ENCODE measurements around the gene GPC6. TPM values are rescaled to one million over a fixed set of nuclear protein-coding genes. Genes with fewer than 3 reads are reported as not detected.
"Not testable (repeated sequence)": the region's sequence is repeated elsewhere in the genome, so short reads cannot be mapped to it uniquely, and the experiment has no call there.

GPC6 gene
- total RNA-seq, 1 donor from 2014 or later: 63.0 TPM

- Histone ChIP-seq H3K27ac (ENCODE audit: low read depth, low read length) (no peak overlapping the region), H3K27me3 (ENCODE audit: insufficient read depth, low read length) (no peaks in the 10 kb centered on the region), H3K79me2 (ENCODE audit: insufficient read depth, low read length) (no peaks in the 10 kb centered on the region), H3K4me3 (ENCODE audit: insufficient read depth, low read depth, low read length) (no peak overlapping the region), H3K4me1 (ENCODE audit: insufficient read depth, low read length) (no peaks in the 10 kb centered on the region), H3K9ac (ENCODE audit: low read length) (no peak overlapping the region), H3K4me2 (ENCODE audit: low read length) (no peak overlapping the region), H3K9me3 (ENCODE audit: insufficient read depth, low read depth, low read length) (no peaks in the 10 kb centered on the region), H3K36me3 (ENCODE audit: insufficient read depth, low read length) (no peaks in the 10 kb centered on the region), H2AFZ (ENCODE audit: low read depth, low read length) (no peak overlapping the region), H4K20me1 (ENCODE audit: insufficient read depth, low read length) (no peaks in the 10 kb centered on the region)
- DNase-seq (ENCODE audit: low read depth): no peak
- Mint-ChIP-seq H3K27ac (ENCODE audit: unreplicated experiment) (no peak overlapping the region), H3K4me1 (ENCODE audit: low read depth, unreplicated experiment) (peaks cover under 1% of the 10 kb centered on the region), H3K4me3 (ENCODE audit: unreplicated experiment) (no peak overlapping the region), H3K9me3 (ENCODE audit: unreplicated experiment) (no peaks in the 10 kb centered on the region), H3K27me3 (ENCODE audit: low read depth, unreplicated experiment) (peaks cover 1% of the 10 kb centered on the region), H3K36me3 (ENCODE audit: low read depth, unreplicated experiment) (peaks cover 4% of the 10 kb centered on the region)
- no peak for FAIRE-seq
- no peak for TF ChIP-seq CTCF (IDR thresholded peaks at IDR 0.05; ENCODE audit: insufficient read depth, low read depth, low read length)
- no peak for TF ChIP-seq EZH2 (IDR thresholded peaks at IDR 0.05; ENCODE audit: insufficient read depth, low read length)
Observed at GRCh38 chr13:94298346-94298745, 1071.7 kb downstream of the GPC6 start.

- Histone ChIP-seq H3K4me2 (ENCODE audit: low read length) (no peak overlapping the region), H3K4me3 (ENCODE audit: insufficient read depth, low read depth, low read length) (no peak overlapping the region), H2AFZ (ENCODE audit: low read depth, low read length) (no peak overlapping the region), H3K79me2 (ENCODE audit: insufficient read depth, low read length) (no peaks in the 10 kb centered on the region), H3K36me3 (ENCODE audit: insufficient read depth, low read length) (no peaks in the 10 kb centered on the region), H3K9ac (ENCODE audit: low read length) (no peak overlapping the region), H3K9me3 (ENCODE audit: insufficient read depth, low read depth, low read length) (no peaks in the 10 kb centered on the region), H3K4me1 (ENCODE audit: insufficient read depth, low read length) (peaks cover 6% of the 10 kb centered on the region), H3K27ac (ENCODE audit: low read depth, low read length) (no peak overlapping the region), H4K20me1 (ENCODE audit: insufficient read depth, low read length) (no peaks in the 10 kb centered on the region), H3K27me3 (ENCODE audit: insufficient read depth, low read length) (no peaks in the 10 kb centered on the region)
- FAIRE-seq (no peak), DNase-seq (ENCODE audit: low read depth) (no peak)
- Mint-ChIP-seq H3K4me1 (ENCODE audit: low read depth, unreplicated experiment) (peaks cover 16% of the 10 kb centered on the region), H3K36me3 (ENCODE audit: low read depth, unreplicated experiment) (peaks cover 2% of the 10 kb centered on the region), H3K4me3 (ENCODE audit: unreplicated experiment) (no peak overlapping the region), H3K27me3 (ENCODE audit: low read depth, unreplicated experiment) (no peaks in the 10 kb centered on the region), H3K9me3 (ENCODE audit: unreplicated experiment) (no peaks in the 10 kb centered on the region), H3K27ac (ENCODE audit: unreplicated experiment) (no peak overlapping the region)
- TF ChIP-seq CTCF (IDR thresholded peaks at IDR 0.05; ENCODE audit: insufficient read depth, low read depth, low read length): no peak
- TF ChIP-seq EZH2 (IDR thresholded peaks at IDR 0.05; ENCODE audit: insufficient read depth, low read length): no peak
Observed at GRCh38 chr13:94300401-94300800, 1073.8 kb downstream of the GPC6 start.

GRCh38 chr13:94301487-94301886 is 1074.9 kb downstream of the GPC6 start:
- H3K4me2 ChIP-seq (ENCODE audit: low read length): no peak overlapping the region
- Mint-ChIP-seq H3K36me3 (ENCODE audit: low read depth, unreplicated experiment) (peaks cover 2% of the 10 kb centered on the region), H3K27me3 (ENCODE audit: low read depth, unreplicated experiment) (no peaks in the 10 kb centered on the region), H3K4me3 (ENCODE audit: unreplicated experiment) (no peak overlapping the region), H3K4me1 (ENCODE audit: low read depth, unreplicated experiment) (peaks cover 25% of the 10 kb centered on the region), H3K9me3 (ENCODE audit: unreplicated experiment) (no peaks in the 10 kb centered on the region), H3K27ac (ENCODE audit: unreplicated experiment) (no peak overlapping the region)
- no peaks in the 10 kb centered on the region for H4K20me1 ChIP-seq (ENCODE audit: insufficient read depth, low read length)
- peaks cover 11% of the 10 kb centered on the region for H3K4me1 ChIP-seq (ENCODE audit: insufficient read depth, low read length)
- H3K79me2 ChIP-seq (ENCODE audit: insufficient read depth, low read length): no peaks in the 10 kb centered on the region
- no peak for DNase-seq (ENCODE audit: low read depth)
- H3K36me3 ChIP-seq (ENCODE audit: insufficient read depth, low read length): no peaks in the 10 kb centered on the region
- H2AFZ ChIP-seq (ENCODE audit: low read depth, low read length): no peak overlapping the region
- no peaks in the 10 kb centered on the region for H3K9me3 ChIP-seq (ENCODE audit: insufficient read depth, low read depth, low read length)
- no peaks in the 10 kb centered on the region for H3K27me3 ChIP-seq (ENCODE audit: insufficient read depth, low read length)
- FAIRE-seq: no peak
- no peak for TF ChIP-seq CTCF (IDR thresholded peaks at IDR 0.05; ENCODE audit: insufficient read depth, low read depth, low read length)
- no peak for TF ChIP-seq EZH2 (IDR thresholded peaks at IDR 0.05; ENCODE audit: insufficient read depth, low read length)
- no peak overlapping the region for H3K9ac ChIP-seq (ENCODE audit: low read length)
- no peak overlapping the region for H3K4me3 ChIP-seq (ENCODE audit: insufficient read depth, low read depth, low read length)
- no peak overlapping the region for H3K27ac ChIP-seq (ENCODE audit: low read depth, low read length)

GRCh38 chr13:94302847-94303565 is 1076.4 kb downstream of the GPC6 start:
- H3K27ac ChIP-seq (ENCODE audit: low read depth, low read length); H3K79me2 ChIP-seq (ENCODE audit: insufficient read depth, low read length); H3K27me3 Mint-ChIP-seq (ENCODE audit: low read depth, unreplicated experiment); DNase-seq (ENCODE audit: low read depth); H4K20me1 ChIP-seq (ENCODE audit: insufficient read depth, low read length); H3K27ac Mint-ChIP-seq (ENCODE audit: unreplicated experiment); H2AFZ ChIP-seq (ENCODE audit: low read depth, low read length); H3K9me3 Mint-ChIP-seq (ENCODE audit: unreplicated experiment); H3K4me3 ChIP-seq (ENCODE audit: insufficient read depth, low read depth, low read length); H3K4me2 ChIP-seq (ENCODE audit: low read length); H3K36me3 ChIP-seq (ENCODE audit: insufficient read depth, low read length); H3K9ac ChIP-seq (ENCODE audit: low read length); H3K27me3 ChIP-seq (ENCODE audit: insufficient read depth, low read length); H3K36me3 Mint-ChIP-seq (ENCODE audit: low read depth, unreplicated experiment); H3K4me3 Mint-ChIP-seq (ENCODE audit: unreplicated experiment); H3K9me3 ChIP-seq (ENCODE audit: insufficient read depth, low read depth, low read length); FAIRE-seq: not testable (repeated sequence)
- peaks cover 25% of the 10 kb centered on the region for H3K4me1 Mint-ChIP-seq (ENCODE audit: low read depth, unreplicated experiment)
- peaks cover 11% of the 10 kb centered on the region for H3K4me1 ChIP-seq (ENCODE audit: insufficient read depth, low read length)

Data from astrocyte (in vitro differentiated cells and primary cell).